HG02678 (cell line): ENCODE measurements around the gene PRUNE2.
"Not testable (repeated sequence)": the region's sequence is repeated elsewhere in the genome, so short reads cannot be mapped to it uniquely, and the experiment has no call there.

Experiments
- ATAC-seq: cut with Tn5 transposase; IDR thresholded peaks from one replicate; pipeline ENCODE4 v1.9.1; 2021; ENCODE audit warnings: mild to moderate bottlenecking, moderate library complexity; ENCODE audit not compliant: unreplicated experiment

PRUNE2 gene, protein sequence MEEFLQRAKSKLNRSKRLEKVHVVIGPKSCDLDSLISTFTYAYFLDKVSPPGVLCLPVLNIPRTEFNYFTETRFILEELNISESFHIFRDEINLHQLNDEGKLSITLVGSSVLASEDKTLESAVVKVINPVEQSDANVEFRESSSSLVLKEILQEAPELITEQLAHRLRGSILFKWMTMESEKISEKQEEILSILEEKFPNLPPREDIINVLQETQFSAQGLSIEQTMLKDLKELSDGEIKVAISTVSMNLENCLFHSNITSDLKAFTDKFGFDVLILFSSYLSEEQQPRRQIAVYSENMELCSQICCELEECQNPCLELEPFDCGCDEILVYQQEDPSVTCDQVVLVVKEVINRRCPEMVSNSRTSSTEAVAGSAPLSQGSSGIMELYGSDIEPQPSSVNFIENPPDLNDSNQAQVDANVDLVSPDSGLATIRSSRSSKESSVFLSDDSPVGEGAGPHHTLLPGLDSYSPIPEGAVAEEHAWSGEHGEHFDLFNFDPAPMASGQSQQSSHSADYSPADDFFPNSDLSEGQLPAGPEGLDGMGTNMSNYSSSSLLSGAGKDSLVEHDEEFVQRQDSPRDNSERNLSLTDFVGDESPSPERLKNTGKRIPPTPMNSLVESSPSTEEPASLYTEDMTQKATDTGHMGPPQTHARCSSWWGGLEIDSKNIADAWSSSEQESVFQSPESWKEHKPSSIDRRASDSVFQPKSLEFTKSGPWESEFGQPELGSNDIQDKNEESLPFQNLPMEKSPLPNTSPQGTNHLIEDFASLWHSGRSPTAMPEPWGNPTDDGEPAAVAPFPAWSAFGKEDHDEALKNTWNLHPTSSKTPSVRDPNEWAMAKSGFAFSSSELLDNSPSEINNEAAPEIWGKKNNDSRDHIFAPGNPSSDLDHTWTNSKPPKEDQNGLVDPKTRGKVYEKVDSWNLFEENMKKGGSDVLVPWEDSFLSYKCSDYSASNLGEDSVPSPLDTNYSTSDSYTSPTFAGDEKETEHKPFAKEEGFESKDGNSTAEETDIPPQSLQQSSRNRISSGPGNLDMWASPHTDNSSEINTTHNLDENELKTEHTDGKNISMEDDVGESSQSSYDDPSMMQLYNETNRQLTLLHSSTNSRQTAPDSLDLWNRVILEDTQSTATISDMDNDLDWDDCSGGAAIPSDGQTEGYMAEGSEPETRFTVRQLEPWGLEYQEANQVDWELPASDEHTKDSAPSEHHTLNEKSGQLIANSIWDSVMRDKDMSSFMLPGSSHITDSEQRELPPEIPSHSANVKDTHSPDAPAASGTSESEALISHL (N-terminal part only)

DNA sequence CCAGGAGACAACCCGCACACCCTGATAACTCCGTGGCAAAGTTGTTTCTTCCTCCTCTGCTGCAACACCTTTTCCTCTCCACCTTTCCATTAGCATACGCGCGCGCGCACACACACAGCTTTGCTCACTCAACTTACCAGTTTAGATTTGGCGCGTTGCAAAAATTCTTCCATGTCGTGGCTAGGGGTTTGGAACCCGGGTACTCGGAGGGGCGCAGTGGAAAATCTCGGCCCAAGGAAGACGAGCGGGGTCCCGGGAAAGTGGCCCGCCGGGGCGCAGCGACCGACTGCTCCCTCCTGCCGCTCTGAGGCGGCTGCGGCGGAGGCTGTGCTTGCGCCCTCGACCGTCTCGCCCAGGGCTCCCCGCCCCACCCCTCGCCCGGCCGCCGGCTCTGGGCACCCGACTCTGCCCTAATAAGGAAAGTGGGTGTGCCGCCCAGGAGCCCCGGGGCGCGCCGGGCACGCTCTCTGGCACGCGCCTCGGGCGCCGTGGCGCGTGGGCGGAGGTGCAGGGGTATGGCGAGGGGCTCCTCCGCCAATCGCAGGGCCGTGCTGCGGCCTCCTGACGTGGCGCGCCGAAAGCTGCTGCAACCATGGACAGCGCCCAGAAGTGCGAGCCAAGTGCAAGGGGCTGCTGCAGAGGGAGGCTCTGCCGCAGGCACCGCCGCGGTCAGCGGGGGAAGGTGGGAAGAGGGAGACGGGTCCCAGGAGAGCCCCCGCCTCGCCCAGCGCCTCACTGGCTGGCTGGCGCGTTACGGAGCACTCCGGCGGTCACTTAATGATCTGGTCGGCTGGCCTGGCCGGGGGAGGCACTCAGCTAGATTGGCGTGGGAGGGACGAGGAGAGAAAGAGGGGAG lies at the start of gene PRUNE2:
TSS of gene PRUNE2 (minus strand) at position 324 of the 856 bp plus-strand sequence. CDS start at position 173, 151 bp downstream.
- ATAC-seq, result no peak

GRCh38 chr9:76955406-76955805 lies 49.5 kb upstream of the PRUNE2 start:
- not testable (repeated sequence) for ATAC-seq

GRCh38 chr9:76949865-76950264 lies 44.0 kb upstream of the PRUNE2 start:
- no peak for ATAC-seq

- ATAC-seq, result no peak
These were observed 38.1 kb upstream of the PRUNE2 start for GRCh38 chr9:76944011-76944410.

DNA sequence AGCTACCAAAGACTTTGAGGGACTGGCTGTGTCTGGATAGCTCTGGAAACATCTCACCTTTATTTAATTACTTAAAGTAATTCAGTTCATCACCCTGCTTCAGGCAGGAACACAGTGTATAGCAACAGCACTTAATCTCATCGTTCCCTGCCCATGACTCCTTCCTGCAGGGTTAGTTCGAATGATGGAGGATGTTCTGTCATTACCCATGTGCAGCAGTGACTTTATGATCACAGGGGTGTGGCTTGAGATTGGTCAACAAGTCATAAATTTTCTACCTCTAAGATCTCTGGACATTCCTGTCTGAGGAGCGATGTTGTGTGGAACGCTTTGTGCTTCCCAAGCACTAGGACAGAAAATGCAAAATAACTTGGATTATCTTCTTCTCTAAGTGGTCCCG lies 37.1 kb upstream of the PRUNE2 start:
- ATAC-seq, result no peak

GRCh38 chr9:76932757-76933156 lies 26.8 kb upstream of the PRUNE2 start:
- ATAC-seq, result no peak

DNA sequence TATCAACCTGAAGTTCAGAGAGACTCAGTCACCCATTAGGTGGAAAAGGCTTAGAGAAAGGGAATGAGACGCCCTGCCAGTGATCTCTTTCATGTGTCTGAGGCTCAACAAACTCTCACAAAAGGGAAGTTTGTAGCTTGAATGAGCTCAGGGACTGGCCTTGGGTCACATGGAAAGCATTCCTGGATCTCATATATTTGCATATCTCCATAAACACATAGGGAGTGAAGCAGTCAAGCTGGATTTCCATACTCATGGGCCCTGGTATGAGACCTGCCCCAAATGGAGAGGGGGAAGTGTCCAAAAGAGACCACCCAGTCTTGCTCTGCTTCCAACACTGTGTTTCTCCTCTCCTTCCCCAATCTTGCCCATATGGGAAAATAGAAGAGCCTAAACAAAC lies 26.4 kb upstream of the PRUNE2 start:
- ATAC-seq, result no peak

DNA sequence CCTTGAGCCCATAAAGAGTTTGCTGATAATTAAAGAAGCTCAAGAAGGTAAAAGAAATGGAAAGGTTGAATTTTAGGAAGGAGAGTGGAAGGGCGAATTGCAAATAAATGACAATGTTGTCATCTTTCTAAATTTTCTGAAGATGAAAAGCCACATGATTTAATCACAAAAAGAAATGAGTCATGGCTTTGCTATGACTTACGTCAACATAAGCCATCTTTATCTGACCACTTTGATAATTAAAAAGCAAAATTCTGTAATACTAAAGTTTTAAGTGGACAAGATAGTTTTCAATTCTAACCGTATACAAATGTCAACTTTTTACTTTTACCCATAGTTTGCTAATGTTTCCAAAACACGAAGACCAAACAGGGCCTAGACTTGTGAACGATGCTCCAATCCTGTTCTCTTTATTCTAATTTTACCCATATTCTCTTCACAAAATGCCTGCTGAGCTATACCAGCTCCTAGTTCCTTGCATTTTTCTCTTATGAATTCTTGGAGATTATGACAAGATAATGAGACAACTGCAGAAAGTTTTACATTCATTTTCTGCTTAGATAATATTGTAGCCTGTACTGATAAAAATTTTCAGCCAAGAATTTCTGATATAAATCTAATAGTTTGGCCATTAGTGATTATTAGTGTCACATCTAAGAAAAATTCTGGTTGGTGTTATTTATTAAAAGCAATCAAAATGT lies 21.8 kb upstream of the PRUNE2 start:
- ATAC-seq, result no peak

DNA sequence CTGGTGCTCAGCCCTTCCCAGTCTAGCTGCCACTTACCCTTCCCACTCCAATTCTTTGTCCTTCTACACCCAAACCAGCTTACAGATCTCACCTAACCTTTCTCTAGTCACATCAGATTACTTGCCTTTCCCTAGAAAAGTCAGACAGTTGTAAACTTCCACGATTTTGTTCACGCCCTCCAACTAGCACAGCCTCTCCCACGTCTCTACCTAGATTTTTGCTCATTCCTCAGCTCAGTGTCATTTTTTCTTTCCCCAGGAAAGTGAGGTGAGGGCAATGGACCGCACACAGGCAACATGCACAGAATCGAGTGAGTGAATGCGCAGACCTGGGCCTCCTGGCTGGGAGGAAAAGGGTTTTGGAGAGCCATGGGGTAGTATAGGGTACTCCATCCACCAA lies 20.9 kb upstream of the PRUNE2 start:
- no peak for ATAC-seq

GRCh38 chr9:76926324-76926741 lies 20.4 kb upstream of the PRUNE2 start:
- ATAC-seq, result no peak

DNA sequence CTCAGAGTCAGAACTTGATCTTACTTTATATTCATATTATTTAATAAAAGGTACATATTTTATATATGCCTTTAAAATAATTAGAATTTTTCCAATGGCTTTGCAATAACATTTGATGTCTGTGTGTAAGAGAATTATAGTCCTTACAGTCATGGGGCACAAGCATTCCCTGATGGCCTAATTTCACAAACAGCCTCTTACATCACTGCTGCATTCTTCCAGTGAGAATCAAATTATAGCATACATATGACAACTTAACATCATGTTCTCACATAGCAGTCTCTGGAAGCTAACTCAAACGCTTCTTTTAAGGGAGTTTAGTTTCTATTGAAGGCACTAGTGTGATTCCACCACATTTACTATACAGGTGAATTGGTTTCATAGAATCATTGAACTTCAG lies 15.3 kb upstream of the PRUNE2 start:
- no peak for ATAC-seq

DNA sequence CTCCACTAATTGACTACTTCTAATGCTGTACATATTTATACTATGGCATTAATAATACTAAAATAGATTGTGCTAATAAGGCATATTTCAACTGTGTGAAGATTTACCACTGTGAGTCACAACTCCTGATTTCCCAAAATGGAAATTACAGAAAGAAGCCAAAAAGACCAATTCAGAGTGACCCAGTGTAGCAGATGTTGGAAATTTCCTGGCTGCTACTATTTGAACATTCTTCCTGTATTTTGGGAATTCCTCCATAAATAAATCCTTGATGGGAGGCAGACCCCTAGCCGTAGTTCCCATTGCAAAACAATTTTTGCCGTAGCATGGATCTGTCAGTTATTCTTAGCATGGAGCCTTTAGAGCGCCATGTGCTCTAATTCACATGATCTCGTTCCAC lies 11.4 kb upstream of the PRUNE2 start:
- no peak for ATAC-seq

GRCh38 chr9:76916231-76916630 lies 10.3 kb upstream of the PRUNE2 start:
- no peak for ATAC-seq

DNA sequence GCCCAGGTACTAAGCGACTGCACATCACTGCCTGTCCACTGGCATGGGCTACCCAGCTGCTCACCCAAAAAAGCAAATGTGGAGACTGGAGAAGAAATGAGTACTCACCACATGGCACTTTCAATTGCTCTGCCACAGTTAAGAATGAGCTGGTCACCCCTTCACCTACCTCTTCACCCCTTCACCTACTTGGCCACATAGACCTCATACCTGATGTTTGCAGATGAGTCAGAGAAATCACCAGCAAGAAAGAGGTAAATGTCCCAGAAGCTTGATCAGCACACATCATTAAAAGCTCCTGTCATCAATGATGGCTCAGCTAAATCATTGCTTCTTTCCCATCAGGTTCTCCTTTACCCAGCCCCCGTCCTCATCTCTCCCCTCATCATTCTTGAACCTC lies 7.6 kb upstream of the PRUNE2 start:
- no peak for ATAC-seq

- ATAC-seq, result no peak
These were observed 6.8 kb upstream of the PRUNE2 start for GRCh38 chr9:76912636-76913275.

DNA sequence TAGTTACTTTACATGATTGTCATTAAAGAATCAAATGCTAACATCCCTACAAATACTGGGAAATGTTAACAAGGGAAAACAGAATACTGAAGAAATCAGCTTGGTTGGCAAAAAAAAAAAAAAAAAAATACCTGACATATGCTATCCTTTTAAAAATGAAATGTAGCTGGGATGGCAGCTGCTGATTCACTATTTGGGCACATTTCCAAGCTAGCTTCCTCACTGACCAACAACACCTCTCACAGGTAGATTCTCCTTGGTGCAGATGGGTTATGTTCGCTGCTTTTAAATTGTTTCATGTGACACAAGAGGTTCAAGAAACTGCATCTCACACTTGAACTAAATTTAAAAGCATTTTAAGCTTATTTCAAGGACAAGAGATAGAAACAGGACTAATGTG lies 6.1 kb upstream of the PRUNE2 start:
- no peak for ATAC-seq

GRCh38 chr9:76910861-76911260 lies 4.9 kb upstream of the PRUNE2 start:
- ATAC-seq, result no peak

- no peak for ATAC-seq
These were observed 697 bp upstream of the PRUNE2 start for GRCh38 chr9:76906647-76906975.
